ENCODE results near the gene IQCN. TPM values are rescaled to one million over a fixed set of nuclear protein-coding genes. Genes with fewer than 3 reads are reported as not detected.

Gene IQCN
- total and polyA plus RNA-seq, 10 donors = 1.4 to 17.1 (median 8.5) TPM

GRCh38 chr19:18294467-18294864, 20.2 kb upstream of the IQCN start:
- DNase-seq = peak; percentile 94
- Histone ChIP-seq H3K4me1 (peaks cover 30 to 54% (median 45%) of the 10 kb centered on the region in 6 donors), H3K27ac (peak overlapping the region; percentile 22 to 100 (median 98)), H3K36me3 (no peaks in the 10 kb centered on the region), H3K4me3 (no peak overlapping the region), H3K27me3 (replicated peaks in 1 of 7) (no peaks in the 10 kb centered on the region), H3K9me3 (no peaks in the 10 kb centered on the region)
- TF ChIP-seq POLR2AphosphoS5 (IDR thresholded peaks at IDR 0.05) = peak; percentile 29 to 63 (median 40)
- TF ChIP-seq POLR2A (IDR thresholded peaks at IDR 0.05) = no peak
- intact Hi-C loops (cut with DNase I; ENCODE audit: low total_unique reads) = no loop called here
- 14 to 57% (median 43%) methylated on average over 5 to 9 of the region's 9 CpGs for WGBS, 5 donors

- intact Hi-C loops (cut with DNase I; ENCODE audit: low total_unique reads) = no loop called here
- TF ChIP-seq CTCF (IDR thresholded peaks at IDR 0.05 in 8 of 11, conservative IDR thresholded peaks at IDR 0.05 in 3 of 11) = no peak
- Histone ChIP-seq H3K36me3 (no peaks in the 10 kb centered on the region), H3K4me1 (peaks cover 31 to 60% (median 50%) of the 10 kb centered on the region in 6 donors), H3K27ac (peak overlapping the region; percentile 95 to 100 (median 98)), H3K9me3 (no peaks in the 10 kb centered on the region), H3K4me3 (peak overlapping the region in 1 of 8 donors; percentile 78), H3K27me3 (replicated peaks in 1 of 7) (no peaks in the 10 kb centered on the region)
- 78 to 85% (median 83%) methylated on average over 18 of the region's 18 CpGs for WGBS, 5 donors
- DNase-seq = no peak
These were observed 19.6 kb upstream of the IQCN start for GRCh38 chr19:18293642-18294466.

GRCh38 chr19:18292810-18293641, 18.8 kb upstream of the IQCN start:
- 7 to 19% (median 11%) methylated on average over 24 to 31 of the region's 31 CpGs for WGBS, 5 donors
- Histone ChIP-seq H3K27me3 (replicated peaks in 1 of 7) (no peaks in the 10 kb centered on the region), H3K36me3 (no peaks in the 10 kb centered on the region), H3K4me1 (peaks cover 31 to 65% (median 51%) of the 10 kb centered on the region in 6 donors), H3K9me3 (no peaks in the 10 kb centered on the region), H3K4me3 (peak overlapping the region; percentile 45 to 78 (median 56)), H3K27ac (peak overlapping the region; percentile 95 to 100 (median 98))
- TF ChIP-seq POLR2AphosphoS5 (IDR thresholded peaks at IDR 0.05) (peak; percentile 52 to 63 (median 58)), POLR2A (IDR thresholded peaks at IDR 0.05) (no peak)
- intact Hi-C loops (cut with DNase I; ENCODE audit: low total_unique reads) = no loop called here
- peak; percentile 92 for DNase-seq

GRCh38 chr19:18292462-18292809, 18.2 kb upstream of the IQCN start:
- Histone ChIP-seq H3K36me3 (no peaks in the 10 kb centered on the region), H3K27me3 (replicated peaks in 1 of 7) (no peaks in the 10 kb centered on the region), H3K9me3 (no peaks in the 10 kb centered on the region), H3K27ac (peak overlapping the region; percentile 95 to 100 (median 98)), H3K4me3 (peak overlapping the region; percentile 45 to 78 (median 56)), H3K4me1 (peaks cover 31 to 68% (median 51%) of the 10 kb centered on the region in 6 donors)
- whole genome bisulfite sequencing, 5 donors = 0% methylated on average over 13 to 20 of the region's 20 CpGs
- no peak for DNase-seq
- intact Hi-C loops (cut with DNase I; ENCODE audit: low total_unique reads) = no loop called here
- TF ChIP-seq CTCF (IDR thresholded peaks at IDR 0.05 in 8 of 11, conservative IDR thresholded peaks at IDR 0.05 in 3 of 11) (peak in 1 of 11 experiments; percentile 13), POLR2A (IDR thresholded peaks at IDR 0.05) (no peak)

All from spleen (tissue), 11 donors.